C4-2B (cell line): ENCODE results near the gene PIGU.

Source experiments
- ZFX ChIP-seq: fragments of 450-650 bp; IDR thresholded peaks from 2 replicates; pipeline ENCODE4 v1.6.1; 2017
- TF ChIP-seq, protein P1 (sequence below): fragments of 450-650 bp; conservative IDR thresholded peaks from 2 replicates; pipeline ENCODE4 v1.5.1; 2017; ENCODE audit warnings: mild to moderate bottlenecking

DNA sequence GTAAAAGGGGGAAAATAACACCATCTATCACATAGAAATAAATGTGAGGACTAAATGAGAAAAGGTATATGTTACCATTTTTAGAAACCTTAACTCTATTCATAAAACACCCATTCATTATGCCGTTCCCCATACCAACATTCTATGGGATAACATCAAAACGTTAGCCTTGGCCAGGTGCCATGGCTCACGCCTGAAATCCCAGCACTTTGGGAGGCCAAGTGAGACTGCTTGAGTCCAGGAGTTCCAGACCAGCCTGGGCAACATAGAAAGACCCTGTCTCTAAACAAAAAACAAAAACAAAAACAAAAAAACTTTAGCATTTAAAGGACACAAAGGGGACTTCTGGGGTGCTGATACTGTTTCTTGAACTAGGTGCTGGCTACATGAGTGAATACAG lies 1.3 kb downstream of the PIGU start:
- TF ChIP-seq, protein P1, sequence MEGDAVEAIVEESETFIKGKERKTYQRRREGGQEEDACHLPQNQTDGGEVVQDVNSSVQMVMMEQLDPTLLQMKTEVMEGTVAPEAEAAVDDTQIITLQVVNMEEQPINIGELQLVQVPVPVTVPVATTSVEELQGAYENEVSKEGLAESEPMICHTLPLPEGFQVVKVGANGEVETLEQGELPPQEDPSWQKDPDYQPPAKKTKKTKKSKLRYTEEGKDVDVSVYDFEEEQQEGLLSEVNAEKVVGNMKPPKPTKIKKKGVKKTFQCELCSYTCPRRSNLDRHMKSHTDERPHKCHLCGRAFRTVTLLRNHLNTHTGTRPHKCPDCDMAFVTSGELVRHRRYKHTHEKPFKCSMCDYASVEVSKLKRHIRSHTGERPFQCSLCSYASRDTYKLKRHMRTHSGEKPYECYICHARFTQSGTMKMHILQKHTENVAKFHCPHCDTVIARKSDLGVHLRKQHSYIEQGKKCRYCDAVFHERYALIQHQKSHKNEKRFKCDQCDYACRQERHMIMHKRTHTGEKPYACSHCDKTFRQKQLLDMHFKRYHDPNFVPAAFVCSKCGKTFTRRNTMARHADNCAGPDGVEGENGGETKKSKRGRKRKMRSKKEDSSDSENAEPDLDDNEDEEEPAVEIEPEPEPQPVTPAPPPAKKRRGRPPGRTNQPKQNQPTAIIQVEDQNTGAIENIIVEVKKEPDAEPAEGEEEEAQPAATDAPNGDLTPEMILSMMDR: no peak
- TF ChIP-seq ZFX: no peak
